ENCODE measurements around the gene RACGAP1.
A peak's percentile ranks its signal among the peaks of the same experiment; 100 is the strongest.

The RACGAP1 gene

GRCh38 chr12:50057896-50058670 lies 32.8 kb upstream of the RACGAP1 start:
- no peak for DNase-seq
- Histone ChIP-seq H3K27me3 (replicated peaks) (no peaks in the 10 kb centered on the region), H3K27ac (no peak overlapping the region), H3K36me3 (replicated peaks) (no peaks in the 10 kb centered on the region), H3K4me3 (ENCODE audit: low read depth, low read length) (peak overlapping the region; percentile 59)
- in situ Hi-C loops (cut with HindIII; ENCODE audit: low pct_ligation_motif_present, low sequenced_read_pairs), result no loop called here
- TF ChIP-seq, protein P1, sequence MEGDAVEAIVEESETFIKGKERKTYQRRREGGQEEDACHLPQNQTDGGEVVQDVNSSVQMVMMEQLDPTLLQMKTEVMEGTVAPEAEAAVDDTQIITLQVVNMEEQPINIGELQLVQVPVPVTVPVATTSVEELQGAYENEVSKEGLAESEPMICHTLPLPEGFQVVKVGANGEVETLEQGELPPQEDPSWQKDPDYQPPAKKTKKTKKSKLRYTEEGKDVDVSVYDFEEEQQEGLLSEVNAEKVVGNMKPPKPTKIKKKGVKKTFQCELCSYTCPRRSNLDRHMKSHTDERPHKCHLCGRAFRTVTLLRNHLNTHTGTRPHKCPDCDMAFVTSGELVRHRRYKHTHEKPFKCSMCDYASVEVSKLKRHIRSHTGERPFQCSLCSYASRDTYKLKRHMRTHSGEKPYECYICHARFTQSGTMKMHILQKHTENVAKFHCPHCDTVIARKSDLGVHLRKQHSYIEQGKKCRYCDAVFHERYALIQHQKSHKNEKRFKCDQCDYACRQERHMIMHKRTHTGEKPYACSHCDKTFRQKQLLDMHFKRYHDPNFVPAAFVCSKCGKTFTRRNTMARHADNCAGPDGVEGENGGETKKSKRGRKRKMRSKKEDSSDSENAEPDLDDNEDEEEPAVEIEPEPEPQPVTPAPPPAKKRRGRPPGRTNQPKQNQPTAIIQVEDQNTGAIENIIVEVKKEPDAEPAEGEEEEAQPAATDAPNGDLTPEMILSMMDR (IDR thresholded peaks at IDR 0.05; ENCODE audit: low read depth, low read length, missing control alignments), result no peak

DNA sequence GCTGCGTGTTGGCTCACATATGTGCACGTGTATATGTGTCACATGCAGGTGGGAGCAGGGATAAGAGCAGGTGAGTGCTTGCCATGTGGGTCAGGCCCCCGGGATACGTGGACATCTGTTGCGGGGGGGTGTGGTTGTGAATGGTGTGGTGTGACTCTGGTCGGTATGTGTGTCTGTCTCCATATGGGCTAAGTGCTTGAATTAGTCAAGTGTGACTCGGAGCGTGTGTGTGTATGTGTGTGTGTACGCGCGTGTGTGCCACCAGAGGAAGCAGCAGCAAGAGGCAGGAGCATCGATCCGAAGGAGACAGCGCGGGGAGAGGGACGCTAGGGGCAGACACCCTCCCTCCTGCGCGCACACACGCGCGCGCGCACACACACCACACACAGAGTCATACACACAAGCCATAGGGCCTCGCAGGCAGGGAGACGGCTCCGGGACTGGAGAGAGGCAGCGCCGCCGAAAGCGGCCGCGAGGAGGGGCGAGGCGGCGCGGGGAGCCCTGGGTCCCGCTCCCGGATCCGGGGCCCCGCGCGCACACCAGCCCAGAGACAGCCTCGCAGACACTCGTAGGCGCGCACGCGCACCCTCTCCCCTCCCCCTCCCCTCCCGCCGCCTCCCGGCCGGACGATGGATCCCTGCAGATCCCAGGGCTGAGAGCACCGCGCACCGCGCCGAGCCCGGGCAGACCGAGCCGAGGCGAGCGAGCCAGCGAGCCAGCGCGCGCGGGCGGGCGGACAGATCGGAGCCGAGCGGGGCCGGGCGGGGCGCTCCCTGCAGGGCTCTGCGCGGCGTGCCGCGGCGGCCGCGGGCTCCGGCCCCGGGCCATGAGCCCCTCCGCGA lies 31.9 kb upstream of the RACGAP1 start, which contains the start of gene ASIC1:
ASIC1 (plus strand) TSS at position 597 of the 842 bp plus-strand sequence. CDS start 1,171 bp downstream, outside the sequence.
- peak; percentile 56 for DNase-seq
- Histone ChIP-seq H3K27me3 (replicated peaks) (peaks cover 6% of the 10 kb centered on the region), H3K27ac (no peak within 1 kb of the TSS), H3K4me3 (ENCODE audit: low read depth, low read length) (peak within 1 kb of the TSS; percentile 59), H3K36me3 (replicated peaks) (no peaks in the 10 kb centered on the region)
- in situ Hi-C loops (cut with HindIII; ENCODE audit: low pct_ligation_motif_present, low sequenced_read_pairs), result no loop called here
- TF ChIP-seq, protein P1 (IDR thresholded peaks at IDR 0.05; ENCODE audit: low read depth, low read length, missing control alignments), result no peak

GRCh38 chr12:50056639-50056976 lies 31.3 kb upstream of the RACGAP1 start:
- TF ChIP-seq, protein P1 (IDR thresholded peaks at IDR 0.05; ENCODE audit: low read depth, low read length, missing control alignments), result no peak
- H3K4me3 ChIP-seq (ENCODE audit: low read depth, low read length), result no peak overlapping the region
- H3K27me3 ChIP-seq (replicated peaks), result peaks cover 12% of the 10 kb centered on the region
- no peak for DNase-seq
- no peak overlapping the region for H3K27ac ChIP-seq
- in situ Hi-C loops (cut with HindIII; ENCODE audit: low pct_ligation_motif_present, low sequenced_read_pairs), result no loop called here
- no peaks in the 10 kb centered on the region for H3K36me3 ChIP-seq (replicated peaks)

DNA sequence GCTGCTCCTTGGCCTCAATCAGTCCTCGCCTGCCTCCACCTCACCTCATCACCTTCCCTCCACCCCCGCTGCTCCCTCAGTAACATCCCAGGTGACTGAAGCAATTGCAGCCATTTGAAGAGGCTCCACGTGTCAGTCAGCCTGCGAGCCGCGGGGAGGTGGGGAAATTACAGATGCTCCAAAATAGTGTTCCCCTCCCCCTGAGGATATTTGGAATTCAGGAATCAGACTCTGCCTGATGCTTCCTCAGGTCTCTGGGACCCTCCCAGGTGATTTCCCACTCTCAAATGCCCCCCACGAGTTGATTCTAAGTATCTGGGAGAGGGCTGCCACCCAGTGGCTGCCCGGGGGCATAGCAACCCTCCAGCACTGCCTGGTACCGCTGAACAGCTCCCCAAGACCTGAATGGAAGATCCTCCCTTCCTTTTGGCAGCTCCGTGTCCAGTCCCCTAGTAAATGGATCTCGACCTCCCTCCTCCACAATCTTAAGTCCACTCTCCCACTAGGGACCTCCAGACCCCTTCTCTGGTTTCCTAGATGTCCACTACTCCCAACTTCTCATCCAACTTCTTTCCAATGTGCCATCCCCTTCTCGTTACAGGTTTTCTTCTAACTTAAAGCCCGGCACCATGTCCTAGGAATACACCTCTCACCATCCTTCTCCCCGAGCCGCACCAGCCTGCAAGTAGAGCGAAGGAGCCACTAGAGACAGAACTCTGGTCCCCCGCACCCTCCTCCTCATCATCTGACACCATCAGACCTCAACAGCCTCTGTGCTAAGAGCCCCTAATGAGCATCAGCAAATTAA lies 30.7 kb upstream of the RACGAP1 start:
- H3K27me3 ChIP-seq (replicated peaks), result peaks cover 16% of the 10 kb centered on the region
- no peak overlapping the region for H3K27ac ChIP-seq
- no peak overlapping the region for H3K4me3 ChIP-seq (ENCODE audit: low read depth, low read length)
- no peak for DNase-seq
- in situ Hi-C loops (cut with HindIII; ENCODE audit: low pct_ligation_motif_present, low sequenced_read_pairs), result no loop called here
- no peaks in the 10 kb centered on the region for H3K36me3 ChIP-seq (replicated peaks)
- TF ChIP-seq, protein P1 (IDR thresholded peaks at IDR 0.05; ENCODE audit: low read depth, low read length, missing control alignments), result peak; percentile 99

DNA sequence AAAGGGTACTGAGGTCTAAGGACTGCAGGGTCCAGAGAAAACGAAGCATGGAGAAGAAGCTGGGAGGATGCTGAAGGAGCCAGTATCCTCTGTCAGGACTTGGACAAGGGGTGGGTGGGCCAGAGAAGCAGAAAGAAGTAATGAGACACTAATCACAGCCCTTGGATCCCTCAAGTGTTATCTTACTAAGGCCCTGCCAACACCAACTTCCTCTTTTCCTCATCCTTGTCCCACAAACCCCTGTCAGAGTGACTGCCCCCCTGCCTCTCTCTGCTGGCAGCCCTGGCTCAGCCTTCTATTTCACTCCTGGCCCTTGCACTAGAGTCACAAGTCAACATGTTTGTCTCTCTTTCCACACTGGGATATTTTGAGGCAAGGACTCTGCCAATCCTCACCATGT lies 28.3 kb upstream of the RACGAP1 start:
- in situ Hi-C loops (cut with HindIII; ENCODE audit: low pct_ligation_motif_present, low sequenced_read_pairs), result no loop called here

More for the DNA sequence above, 28.3 kb upstream of the RACGAP1 start:
- Histone ChIP-seq H3K27me3 (replicated peaks) (peaks cover 21% of the 10 kb centered on the region), H3K27ac (no peak overlapping the region), H3K4me3 (ENCODE audit: low read depth, low read length) (no peak overlapping the region), H3K36me3 (replicated peaks) (no peaks in the 10 kb centered on the region)
- no peak for DNase-seq
- TF ChIP-seq, protein P1 (IDR thresholded peaks at IDR 0.05; ENCODE audit: low read depth, low read length, missing control alignments), result no peak
